NOMO-1 (cell line): Measurements from ENCODE around the gene DYNC2H1.
"Not testable (repeated sequence)": the region's sequence is repeated elsewhere in the genome, so short reads cannot be mapped to it uniquely, and the experiment has no call there.

ENCODE experiments used
- DNase-seq, 2 experiments: peaks; one replicate each; lab custom pipeline; 2025; ENCODE audit not compliant: unreplicated experiment in 2 of 2; lab: John Stamatoyannopoulos, UW

Gene DYNC2H1

DNA sequence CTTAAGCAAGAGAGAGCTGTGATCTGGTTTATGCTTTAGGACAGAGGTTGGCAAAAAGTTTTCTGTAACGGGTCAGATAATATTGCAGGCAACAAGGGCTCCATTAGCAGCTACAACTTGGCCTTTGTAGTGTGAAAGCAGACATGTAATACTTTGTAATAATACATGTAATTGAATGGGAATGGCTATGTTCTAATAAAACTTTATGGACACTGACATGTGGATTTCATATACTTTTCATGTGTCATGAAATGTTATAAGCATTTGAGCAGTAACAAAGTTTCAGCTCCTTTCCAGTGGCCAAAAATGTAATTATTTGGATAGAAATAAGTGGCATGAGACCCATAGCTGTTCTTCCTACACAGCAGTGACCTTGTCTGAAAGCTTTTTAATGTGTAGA lies 3.1 kb downstream of the DYNC2H1 start:
- DNase-seq: no peak

DNA sequence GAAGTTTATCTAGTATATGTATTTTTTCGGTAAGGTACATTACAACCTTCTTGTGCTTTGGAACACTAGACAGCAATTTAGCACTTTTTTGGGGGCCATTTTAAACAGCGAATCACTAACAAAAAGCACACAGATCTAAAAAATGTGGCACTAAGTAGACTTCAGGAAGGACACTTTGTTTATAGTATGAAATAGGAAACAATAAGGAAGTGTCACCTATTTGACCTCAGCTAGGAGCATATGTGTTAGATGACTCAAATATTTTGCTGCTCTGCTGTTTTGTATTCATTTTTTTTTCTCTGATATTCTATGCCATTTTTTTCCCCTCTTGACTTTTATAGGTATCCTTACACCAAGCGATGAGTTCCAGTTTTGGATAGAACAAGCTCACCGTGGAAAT lies 5.6 kb downstream of the DYNC2H1 start:
- DNase-seq: no peak

DNA sequence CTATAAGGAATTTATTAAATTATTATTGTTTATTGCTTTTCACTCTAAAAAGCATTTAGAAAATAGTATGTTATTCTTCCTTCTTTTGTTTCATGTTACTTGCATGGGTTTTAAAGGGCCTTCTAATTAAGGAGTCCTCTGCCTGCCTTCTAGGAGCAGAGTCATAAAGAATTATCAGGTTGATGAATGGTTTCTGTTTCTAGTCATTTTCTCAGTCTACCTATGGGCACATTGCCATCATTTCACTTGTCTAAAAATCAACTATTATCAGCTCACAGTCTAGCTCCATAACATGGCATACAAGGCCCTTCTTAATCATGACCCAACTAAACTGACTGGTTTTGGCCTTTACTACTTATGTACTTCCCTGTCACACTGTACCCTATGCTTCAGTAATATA lies 16.2 kb downstream of the DYNC2H1 start:
- DNase-seq: no peak

DNA sequence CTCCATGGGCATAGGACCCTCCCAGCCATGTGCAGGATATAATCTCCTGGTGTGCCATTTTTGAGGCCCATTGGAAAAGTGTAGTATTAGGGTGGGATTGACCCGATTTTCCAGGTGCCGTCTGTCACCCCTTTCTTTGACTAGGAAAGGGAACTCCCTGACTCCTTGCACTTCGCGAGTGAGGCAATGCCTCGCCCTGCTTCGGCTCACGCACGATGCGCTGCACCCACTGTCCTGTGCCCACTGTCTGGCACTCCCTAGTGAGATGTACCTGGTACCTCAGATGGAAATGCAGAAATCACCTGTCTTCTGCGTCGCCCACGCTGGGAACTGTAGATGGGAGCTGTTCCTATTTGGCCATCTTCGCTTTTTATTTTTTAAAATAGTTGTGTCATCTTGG lies 32.8 kb downstream of the DYNC2H1 start:
- not testable (repeated sequence) for DNase-seq

DNA sequence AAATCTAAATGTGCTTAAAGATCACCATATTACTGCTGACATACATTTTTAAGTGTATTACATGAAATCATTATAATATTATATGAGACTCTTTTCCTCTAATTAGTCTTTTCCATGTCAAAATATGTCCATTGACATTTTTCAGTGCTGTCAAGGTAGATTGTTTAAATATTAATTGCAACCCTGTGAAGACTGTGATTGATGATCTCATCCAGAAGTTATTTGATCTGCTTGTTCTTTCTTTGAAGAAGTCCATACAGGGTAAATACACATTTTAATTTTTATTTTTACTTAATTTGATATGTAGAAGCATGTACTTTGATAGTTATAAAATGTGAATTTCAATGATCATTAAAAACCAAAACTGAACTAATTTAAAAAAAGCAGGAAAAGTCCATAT lies 38.4 kb downstream of the DYNC2H1 start:
- no peak for DNase-seq

DNA sequence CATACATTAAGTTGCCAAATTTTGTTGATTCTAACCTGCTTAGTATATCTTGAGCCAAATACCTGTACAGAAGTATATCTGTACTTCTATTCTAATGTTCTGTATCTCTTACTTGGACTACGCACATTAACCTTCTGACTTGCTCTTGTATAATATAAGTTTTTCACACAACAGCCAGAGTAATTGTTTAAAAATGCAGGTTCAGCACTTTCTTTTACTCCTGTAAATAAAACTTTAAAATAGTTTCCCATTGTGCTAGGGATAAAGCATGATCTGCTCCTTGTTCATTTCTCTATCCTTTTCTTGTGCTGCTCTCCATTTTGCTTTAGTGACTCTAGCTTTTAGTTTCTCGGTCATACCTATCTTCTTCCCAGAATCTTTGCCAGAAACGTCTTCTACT lies 48.3 kb downstream of the DYNC2H1 start:
- no peak for DNase-seq

DNA sequence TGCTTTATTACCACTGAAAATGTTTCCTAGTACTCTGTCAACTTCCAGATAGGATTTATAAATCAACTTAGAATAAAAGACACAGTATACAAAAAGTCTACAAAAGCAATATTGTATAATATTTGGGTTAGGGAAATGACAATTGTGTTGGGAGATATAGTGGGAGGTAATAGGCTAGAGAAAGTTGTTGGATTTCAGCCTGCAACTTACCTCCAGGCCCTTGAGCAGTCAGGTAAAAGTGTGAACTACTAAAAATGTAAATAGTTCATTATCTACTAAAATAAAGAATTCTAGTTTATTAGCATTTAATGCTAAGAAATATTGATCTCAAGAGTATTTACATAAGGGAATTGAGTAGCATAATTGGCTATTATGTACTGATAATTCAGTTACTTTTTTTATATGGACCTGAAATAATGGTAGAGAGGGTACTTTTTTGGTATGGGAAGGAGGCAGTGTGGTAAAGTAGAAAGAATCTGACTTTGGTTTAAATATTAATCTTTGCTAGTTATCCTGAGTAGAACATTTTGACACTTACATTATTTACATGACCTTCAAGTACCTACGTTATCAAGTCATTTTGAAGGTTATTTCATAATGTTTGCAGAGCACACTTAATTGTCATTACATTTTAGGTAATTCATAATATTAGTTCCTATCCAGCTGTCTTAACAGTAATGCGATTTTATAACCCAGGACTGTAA lies 55.0 kb downstream of the DYNC2H1 start:
- DNase-seq: no peak

DNA sequence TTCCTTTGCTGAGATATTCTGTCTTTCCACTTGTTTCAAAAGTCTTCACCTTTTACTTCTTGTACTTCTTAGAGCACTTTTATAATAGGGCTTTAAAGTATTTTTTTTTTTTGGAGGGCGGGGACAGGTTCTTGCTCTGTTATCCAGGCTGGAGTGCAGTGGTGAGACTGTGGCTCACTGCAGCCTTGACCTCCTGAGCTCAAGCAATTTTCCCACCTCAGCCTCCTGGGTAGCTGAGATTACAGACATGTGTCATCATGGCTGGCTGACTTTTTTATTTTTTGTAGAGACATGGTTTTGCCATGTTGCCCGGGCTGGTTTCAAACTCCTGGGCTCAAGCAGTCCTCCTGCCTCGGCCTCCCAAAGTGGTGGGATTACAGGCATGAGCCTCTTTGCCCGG lies 57.9 kb downstream of the DYNC2H1 start:
- no peak for DNase-seq

DNA sequence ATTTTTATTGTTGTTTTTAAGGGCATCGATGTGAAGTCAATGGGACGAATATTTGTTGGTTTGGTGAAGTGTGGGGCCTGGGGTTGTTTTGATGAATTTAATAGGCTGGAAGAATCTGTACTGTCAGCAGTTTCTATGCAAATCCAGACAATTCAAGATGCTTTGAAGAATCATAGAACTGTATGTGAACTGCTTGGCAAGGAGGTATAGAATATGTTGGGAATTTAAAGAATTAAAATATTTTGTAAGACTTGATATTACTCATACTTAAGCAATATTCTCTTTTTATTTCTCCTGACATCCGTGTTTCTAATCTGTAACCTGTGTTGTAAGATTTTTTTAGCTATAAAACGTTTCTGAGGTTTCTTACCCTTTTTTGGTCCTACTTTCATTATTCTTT lies 61.6 kb downstream of the DYNC2H1 start:
- no peak for DNase-seq

DNA sequence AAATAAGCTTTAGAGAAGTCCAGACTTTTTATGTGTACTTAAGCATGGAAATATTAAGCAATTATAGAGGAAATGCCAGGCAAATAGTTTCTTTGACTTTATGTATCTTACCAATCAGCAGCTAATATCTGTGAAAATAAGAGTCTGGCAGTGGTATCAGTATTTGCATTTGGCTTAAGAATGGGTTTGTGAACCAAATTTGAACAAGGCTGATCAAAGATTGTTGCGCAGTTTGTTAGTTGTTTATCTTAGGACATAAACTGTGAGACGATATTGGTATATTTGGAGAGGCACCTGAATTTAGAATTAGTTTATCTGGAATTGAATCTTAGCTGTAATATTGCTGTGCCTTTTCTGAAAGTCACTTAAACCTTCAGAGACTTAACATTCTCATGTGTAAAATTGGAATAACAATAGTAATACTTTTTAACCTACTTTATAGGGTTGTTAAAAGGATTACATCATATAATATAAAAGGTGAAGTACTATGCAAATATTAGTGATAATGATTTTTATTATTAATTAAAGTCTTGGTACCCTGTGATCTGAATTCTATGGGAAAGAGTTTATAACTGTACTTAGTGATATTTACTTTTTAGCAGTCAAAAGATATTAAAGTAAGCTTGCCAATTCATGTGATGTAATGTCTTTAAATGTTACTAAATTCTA lies 66.4 kb downstream of the DYNC2H1 start:
- no peak for DNase-seq

DNA sequence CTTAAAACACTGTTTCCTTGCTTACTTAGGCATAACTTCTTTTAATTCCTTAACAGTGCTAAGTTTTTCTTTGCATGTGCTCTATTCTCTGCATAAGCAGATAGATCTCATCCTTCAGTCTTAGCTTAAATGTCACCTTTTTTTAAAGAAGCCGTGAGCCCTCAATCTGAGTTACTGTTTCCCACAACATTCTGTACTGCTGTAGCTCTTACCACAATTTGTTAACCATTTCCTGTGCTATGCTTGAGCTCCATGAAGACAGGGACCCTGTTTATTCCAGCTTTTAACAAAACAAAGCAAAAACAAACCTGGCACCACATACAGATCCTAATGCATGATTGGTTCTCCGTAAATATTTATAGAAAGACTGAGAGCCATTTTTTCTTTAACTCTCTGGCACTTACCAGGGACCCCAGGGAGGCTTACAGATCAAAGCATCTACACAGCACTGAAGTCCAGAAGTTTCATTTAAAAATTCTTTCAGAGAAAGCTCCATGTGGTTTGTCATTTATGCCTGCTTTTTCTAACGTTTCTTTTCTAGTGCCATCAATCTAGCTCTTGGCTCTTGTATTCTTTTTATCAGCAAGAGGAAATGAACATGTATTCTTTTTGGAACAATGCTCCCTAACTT lies 74.9 kb downstream of the DYNC2H1 start:
- no peak for DNase-seq

DNA sequence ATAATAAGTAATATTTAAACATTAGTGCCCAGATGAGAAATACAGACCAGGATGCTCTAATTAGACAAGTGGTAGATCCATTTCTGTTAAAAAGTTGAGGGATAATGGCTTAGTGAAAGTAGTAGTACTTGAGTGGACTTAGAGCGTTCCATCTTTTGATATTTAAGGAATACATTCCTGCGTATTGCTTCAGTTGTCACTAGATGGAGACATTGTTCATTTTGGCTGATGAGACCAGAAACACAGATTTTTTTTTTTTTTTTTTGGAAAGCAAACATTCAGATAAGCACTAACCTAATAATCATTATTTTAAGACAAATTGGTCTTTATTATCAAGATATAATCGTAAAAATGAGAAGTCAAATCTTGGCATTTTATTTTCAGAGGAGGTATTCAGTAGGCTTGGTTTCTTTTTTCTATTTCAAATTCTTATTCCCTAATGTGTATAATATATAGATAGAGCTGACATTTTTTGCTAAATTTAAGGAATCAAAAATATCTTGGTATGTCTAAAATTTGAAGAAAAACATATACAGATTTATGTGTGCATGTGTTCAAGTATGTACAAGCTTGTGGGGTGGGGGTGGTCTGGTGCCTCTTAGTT lies 92.9 kb downstream of the DYNC2H1 start:
- peak; percentile 34 to 45 for DNase-seq

DNA sequence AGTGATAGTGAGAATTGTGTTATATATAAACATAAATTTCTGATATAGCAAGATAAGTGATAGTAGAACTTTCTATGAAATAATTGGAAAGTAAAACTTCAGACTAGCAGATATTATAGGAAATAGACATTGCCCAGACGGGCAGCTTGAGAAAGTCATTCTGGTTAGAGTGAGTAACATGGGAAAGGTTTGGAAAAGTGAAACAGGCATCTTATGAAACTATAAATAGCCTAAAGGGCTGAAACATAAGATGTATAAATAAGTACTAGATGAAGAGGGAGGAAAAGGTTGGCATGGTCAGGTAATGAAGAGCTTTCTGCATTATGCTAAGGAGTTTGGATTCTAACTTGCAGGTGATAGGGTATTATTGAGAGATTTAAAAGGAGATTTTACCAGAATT lies 101.3 kb downstream of the DYNC2H1 start:
- DNase-seq: no peak

DNA sequence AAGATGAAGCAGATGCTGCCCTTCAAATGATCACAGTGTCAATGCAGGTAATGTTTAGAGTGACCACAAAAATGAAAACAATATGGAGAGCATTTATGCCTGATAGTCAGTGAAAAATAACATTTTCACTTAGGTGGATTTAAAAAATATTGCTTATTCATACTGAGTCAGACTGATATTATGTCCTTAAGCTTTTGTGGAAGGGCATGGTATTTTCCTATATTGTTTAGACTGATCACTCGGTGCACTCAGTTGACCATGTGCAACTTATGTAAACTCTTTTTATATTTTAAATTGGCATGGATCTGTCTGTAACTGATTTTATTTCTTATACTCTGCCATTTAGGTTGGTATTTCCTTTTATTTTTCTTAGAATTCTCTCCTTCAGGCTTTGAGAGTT lies 106.6 kb downstream of the DYNC2H1 start:
- DNase-seq: no peak

DNA sequence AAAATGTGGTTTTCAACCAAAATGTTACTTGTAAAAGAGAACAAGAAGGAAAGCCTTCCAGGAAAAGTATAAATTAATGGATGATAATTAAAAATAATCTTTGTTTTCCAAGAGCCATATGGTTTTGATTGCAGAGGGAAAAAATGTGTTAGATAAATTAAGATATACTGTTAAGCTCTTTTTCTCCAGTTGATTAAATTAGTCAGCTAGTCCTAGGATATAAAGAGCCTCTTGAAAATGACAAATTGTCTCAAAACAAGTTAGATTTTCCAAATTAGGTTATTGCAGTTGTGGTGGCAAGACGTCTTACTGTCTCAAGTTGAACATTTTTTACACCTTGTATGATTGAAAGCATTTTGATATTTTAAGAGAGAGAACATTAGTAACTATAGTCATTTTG lies 110.9 kb downstream of the DYNC2H1 start:
- DNase-seq: no peak

DNA sequence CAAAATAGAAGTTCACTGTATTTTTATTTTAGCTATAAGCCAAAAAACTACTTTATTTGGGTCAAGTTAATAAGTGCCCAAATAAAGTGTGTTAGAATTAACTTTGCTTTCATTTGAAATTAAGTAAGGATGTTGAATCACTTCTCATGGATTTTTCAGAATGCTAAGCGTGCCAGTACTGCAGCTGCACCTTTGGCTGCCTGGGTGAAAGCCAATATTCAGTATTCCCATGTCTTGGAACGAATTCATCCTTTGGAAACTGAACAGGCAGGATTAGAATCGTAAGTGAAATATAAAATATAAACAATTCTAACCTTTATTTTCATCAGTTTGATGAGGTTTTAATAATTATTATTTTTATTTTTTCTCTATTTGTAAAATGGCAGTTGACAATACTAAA lies 113.6 kb downstream of the DYNC2H1 start:
- DNase-seq: no peak

DNA sequence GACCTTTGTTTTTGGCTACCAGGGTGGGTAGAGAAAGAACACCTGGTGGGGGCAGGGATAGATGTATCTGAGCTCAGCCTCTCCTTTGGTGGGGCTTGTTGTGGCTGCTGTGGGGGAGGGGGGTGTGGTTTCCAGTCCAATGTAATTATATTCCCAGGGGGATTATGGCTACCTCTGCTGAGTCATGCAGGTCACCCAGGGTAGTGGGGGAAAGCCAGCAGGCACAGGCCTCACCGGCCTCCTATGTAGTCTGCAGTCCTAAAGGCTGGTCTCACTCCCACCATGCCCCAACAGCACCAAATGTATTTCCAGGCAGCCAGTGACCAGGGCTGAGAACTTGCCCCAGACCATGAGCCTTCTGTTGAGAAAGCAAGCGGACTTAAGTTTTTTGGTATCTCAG lies 119.6 kb downstream of the DYNC2H1 start:
- no peak for DNase-seq

DNA sequence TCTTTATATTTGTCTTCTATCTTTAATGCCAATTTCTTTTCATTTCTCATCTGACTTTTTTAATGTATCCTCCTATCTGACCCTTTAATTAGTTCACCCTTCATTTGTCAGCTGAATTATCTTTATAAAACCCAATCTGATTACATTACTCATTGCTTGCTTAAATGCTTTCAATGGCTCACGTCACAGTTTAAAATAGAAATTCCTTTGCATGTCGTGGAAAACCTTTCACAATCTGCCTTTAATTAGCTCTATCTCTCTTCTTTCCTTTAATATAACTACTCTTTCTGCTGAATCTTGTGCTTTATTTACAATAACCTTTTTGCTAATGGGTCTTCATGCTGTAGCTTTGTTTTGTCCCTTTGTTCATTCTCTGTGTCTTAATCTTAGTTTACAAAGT lies 125.7 kb downstream of the DYNC2H1 start:
- DNase-seq: no peak

DNA sequence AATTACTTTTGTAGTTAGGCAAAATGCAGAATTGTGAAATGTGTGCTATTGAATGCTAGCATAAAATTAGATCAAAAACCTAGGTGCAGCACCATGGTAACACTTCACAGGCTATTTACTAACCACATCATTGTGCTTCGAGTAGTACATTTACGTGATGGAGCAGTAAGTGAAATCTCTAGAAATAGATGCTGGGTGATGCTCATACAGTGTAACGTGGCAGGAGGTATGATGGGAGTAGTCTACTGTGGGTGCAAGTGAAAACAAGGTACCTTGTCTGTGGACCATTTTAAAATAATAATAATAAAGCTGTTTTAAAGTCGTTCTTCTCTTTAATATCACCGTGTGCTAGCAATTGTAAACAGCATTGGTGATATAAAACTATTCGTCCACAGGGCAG lies 132.3 kb downstream of the DYNC2H1 start:
- no peak for DNase-seq

DNA sequence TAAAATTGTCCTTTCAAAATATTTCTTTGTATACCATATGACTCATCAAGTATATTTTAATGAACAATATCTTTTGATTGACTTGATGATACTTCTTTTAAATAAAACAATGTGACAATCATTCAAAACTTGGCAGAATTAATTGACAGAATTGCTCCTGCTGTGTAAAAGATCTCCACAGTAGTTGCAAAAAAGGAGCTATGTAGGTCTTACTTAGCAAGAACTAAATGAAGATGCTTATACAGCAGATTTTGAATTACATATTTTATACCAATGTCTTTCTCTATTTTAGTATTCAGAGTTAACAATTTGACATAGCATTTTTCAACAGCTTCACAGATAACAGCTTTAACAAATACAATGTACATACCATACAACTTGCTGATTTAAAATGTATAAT lies 144.9 kb downstream of the DYNC2H1 start:
- DNase-seq: no peak

DNA sequence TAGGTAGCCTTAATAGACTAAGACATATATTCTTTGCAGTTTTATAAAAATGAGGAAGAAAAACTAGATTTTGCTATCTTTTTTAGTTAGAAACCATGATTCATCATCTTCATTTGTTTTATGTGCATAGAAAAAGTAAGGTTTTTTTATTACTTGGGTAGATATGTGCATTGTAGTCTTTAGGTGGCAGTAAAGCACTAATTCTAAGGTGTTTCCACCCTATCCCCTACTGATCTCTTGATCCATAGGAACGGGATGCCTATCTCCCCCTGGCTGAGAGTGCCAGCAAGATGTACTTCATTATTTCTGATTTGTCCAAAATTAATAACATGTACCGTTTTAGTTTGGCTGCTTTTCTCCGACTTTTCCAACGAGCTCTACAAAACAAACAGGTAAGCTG lies 148.1 kb downstream of the DYNC2H1 start:
- peak in 1 of 2 experiments; percentile 17 for DNase-seq
